Measurements from ENCODE around the gene KRT78. TPM values are rescaled to one million over a fixed set of nuclear protein-coding genes. Genes with fewer than 3 reads are reported as not detected.

KRT78 gene
- total and polyA plus RNA-seq, 9 of the 15 experiments (the other 6 are each of a cell fraction or from before 2014, with no cell fraction given): not detected

DNA sequence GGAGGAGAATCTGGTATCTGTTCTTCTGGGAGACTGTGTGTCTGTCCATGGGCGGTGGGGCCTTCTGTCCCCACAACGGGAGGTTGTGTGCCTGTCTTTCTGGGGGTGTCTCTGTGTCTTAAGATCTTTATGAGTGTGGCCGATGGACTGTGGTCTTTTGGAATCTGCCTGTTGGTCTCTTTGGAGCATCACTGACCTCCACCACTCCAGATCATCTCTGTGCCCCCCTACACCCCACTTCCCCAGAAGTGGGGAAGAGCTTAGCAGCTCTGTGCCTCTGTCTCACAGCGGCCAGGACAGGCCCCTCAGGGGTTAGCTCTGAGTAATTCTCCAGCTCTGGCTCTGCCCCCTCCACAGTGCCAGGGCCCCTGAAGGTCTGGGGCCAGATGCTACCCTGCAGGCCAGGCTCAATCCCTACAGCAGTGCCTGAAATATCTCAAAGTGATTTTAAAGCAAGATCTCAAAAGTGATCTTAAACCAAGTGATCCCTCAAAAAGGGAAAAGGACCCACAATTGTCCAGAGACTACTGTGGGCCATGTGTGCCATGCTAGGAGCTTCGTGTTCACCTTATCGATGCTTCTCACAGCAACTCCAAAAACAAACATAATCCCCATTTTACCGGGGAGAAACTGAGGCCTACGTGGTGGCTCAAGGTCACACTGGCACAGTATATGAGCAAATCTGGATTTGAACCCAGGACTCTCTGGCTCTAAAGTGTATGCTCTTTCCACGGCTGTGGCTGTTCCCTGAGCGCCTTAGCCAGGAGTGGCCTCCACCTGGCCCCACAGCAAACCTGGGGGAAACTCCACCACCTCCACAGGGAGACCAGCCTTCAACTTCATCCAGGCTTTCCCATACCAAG is 26.0 kb upstream of the KRT78 start (continued):
- TF ChIP-seq CEBPZ (IDR thresholded peaks at IDR 0.05; ENCODE audit: borderline replicate concordance, low read depth, low read length) (no peak), KAT8 (IDR thresholded peaks at IDR 0.05; ENCODE audit: low read depth) (no peak), GATAD2B (IDR thresholded peaks at IDR 0.05; ENCODE audit: borderline replicate concordance) (no peak), ZNF717 (CRISPR knock-in tag; IDR thresholded peaks at IDR 0.05) (no peak), ZNF197 (CRISPR knock-in tag; IDR thresholded peaks at IDR 0.05; ENCODE audit: low read depth) (no peak), ETV5 (CRISPR knock-in tag; IDR thresholded peaks at IDR 0.05; ENCODE audit: low read depth) (0 out of 2 replicates have a peak, but pooled peaks have one; percentile 41), MAFG (tag; conservative IDR thresholded peaks at IDR 0.05) (0 out of 2 replicates have a peak, but pooled peaks have one; percentile 4), ZNF140 (CRISPR knock-in tag; IDR thresholded peaks at IDR 0.05) (no peak), ZNF551 (CRISPR knock-in tag; IDR thresholded peaks at IDR 0.05) (no peak), SUPT5H (IDR thresholded peaks at IDR 0.05) (0 out of 2 replicates have a peak, but pooled peaks have one; percentile 62), GTF2F1 (IDR thresholded peaks at IDR 0.05; ENCODE audit: low read depth, low read length) (no peak), PCBP1 (IDR thresholded peaks at IDR 0.05; ENCODE audit: low read depth, low read length, poor library complexity, severe bottlenecking) (no peak), RFX5 (IDR thresholded peaks at IDR 0.05; ENCODE audit: low read depth, low read length) (no peak), SMAD3 (CRISPR knock-in tag; conservative IDR thresholded peaks at IDR 0.05) (no peak)
- TF ChIP-seq, protein P1, sequence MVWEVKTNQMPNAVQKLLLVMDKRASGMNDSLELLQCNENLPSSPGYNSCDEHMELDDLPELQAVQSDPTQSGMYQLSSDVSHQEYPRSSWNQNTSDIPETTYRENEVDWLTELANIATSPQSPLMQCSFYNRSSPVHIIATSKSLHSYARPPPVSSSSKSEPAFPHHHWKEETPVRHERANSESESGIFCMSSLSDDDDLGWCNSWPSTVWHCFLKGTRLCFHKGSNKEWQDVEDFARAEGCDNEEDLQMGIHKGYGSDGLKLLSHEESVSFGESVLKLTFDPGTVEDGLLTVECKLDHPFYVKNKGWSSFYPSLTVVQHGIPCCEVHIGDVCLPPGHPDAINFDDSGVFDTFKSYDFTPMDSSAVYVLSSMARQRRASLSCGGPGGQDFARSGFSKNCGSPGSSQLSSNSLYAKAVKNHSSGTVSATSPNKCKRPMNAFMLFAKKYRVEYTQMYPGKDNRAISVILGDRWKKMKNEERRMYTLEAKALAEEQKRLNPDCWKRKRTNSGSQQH (CRISPR knock-in tag; IDR thresholded peaks at IDR 0.05): no peak

Measured in K562 (cell line).